Measurements from ENCODE around the gene FANCB. TPM values are rescaled to one million over a fixed set of nuclear protein-coding genes. Genes with fewer than 3 reads are reported as not detected.

The FANCB gene
- polyA plus RNA-seq, 1 experiment: 2.7 TPM

Other genes with a start within 250 kb of the FANCB start
- gene MOSPD2, start 352 bp upstream of the FANCB start, polyA plus RNA-seq (2011; rRNA removed): 26.4 and 36.1 TPM in 2 replicates